GM19043 (cell line): ENCODE measurements around the gene UBE3D.
"Not testable (repeated sequence)": the region's sequence is repeated elsewhere in the genome, so short reads cannot be mapped to it uniquely, and the experiment has no call there.

Source experiments
- ATAC-seq: cut with Tn5 transposase; IDR thresholded peaks from one replicate; pipeline ENCODE4 v1.9.1; 2021; ENCODE audit warnings: low read depth; ENCODE audit not compliant: unreplicated experiment

UBE3D gene

DNA sequence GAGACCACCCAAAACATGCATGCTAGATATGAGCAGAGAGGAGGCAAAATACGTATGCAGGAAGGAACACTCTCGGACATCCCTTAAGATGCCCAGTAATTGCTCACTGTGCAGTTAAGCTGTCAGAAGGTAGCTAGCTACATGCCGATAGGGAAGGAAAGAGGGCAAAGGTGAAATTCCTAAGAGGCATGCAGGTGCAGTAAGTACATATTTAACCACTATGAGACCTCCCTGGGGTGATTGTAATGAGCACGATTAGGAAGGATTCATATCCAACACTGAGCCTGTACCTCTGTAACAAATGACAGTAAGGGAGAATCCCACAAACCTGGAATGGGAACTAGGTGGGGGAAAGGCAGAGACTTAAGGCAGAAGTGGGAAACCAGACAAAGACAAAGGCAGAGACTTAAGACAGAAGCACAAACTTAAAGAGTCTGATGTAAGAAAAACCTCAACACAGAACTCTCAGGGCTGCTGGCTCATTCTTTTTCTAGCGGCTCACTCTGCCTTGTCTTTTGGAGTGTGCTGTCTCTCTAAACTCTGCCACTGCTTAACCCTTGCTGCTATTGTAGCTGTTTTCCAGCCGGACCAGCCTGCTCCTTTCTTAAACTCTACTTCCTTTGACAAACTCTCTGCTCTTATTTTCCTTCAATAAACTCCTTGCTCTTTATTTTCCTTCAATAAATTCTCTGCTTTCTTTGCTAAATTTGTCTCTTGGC, 148.1 kb downstream of the UBE3D start:
- ATAC-seq, result no peak

DNA sequence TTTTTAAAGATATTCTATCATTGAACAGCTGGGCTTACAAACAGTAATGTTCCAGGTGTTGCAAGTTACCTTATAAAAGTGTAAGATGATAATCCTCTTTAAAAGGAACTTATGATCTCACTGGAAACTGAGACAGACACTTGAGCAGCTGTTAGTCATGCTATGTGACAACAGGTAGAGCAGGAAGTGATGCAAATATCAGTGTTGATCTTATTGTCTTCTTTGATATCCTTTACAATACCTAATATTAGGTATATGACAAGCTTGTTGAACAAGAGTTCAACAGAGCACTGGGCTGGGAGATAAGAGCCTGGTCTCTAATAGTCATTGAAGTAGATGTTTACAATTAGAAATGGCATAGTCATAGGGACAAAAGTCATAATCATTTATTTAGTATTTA, 150.0 kb downstream of the UBE3D start:
- ATAC-seq, result no peak

DNA sequence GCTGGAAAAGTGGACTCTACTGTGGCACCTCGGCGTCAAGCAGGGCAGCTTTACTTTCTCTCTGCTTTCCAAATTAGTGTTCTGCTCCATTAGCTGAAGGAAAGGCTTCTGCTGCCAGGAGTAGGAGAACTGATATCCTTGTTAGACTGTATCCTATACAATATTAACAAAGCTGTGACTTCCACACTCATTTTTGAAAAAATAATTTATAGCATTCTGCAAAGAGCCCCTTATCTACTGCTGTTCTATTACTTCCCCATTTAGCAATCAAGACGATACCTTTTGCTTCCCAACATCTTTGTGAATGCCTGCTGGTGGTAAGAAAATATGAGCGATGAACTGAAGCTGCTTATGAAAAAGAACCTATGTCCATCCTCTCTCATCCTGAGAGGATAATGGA, 151.1 kb downstream of the UBE3D start:
- no peak for ATAC-seq

DNA sequence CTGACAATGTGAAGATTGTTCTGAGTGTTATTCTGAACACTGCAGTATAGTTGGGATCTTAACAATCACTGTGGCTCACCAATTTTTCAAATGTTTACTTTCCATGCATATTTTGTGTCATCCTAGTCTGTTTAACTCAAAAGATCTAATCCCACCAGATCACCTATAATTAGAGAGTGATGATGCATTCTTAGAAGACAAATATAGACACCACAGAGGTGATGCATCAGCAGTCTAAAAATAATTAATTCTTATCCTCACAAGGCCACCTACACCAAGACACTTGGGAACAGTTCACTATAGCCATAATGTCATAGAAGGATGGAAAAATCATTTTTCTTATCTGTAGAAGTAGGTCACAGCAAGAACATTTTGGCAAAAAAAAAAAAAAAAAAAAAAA, 154.8 kb downstream of the UBE3D start:
- no peak for ATAC-seq

DNA sequence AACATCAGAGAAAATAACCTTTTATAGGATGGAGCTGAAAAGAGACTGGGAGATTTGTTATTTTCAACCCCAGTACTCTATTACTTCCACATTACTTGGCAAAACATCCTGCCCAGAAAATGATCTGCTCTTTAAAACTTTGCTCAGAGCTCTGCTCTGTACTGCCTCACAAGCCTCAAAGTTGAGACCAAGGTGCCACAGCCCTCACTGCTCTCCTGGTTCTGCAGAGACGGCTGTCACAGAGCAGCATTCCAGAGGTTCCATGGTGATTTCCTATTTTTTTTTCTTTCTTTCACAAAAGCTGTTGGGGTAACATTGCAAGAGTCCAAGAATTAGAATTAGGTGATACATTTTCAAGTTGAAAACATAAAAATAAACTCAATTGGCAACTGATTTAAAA, 155.2 kb downstream of the UBE3D start:
- ATAC-seq, result no peak

DNA sequence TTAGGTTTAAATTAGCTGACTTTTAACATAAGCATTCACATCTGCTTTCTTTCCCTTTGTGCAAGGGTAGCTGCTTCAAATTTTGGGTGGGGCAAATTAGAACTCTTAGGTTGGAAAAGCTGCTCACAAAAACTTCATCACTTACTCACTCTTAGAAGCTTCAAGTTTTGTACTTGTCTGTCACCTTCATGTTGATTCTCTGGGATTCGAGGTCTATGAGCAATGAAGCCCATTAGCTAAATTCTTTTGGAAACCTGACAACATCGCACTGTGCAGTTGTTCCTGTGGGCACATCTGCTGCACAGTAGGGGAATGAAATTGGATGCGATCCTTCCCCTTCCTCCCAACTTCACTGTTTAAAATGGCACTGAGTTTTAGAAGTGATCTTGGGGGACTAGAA, 156.1 kb downstream of the UBE3D start:
- no peak for ATAC-seq

DNA sequence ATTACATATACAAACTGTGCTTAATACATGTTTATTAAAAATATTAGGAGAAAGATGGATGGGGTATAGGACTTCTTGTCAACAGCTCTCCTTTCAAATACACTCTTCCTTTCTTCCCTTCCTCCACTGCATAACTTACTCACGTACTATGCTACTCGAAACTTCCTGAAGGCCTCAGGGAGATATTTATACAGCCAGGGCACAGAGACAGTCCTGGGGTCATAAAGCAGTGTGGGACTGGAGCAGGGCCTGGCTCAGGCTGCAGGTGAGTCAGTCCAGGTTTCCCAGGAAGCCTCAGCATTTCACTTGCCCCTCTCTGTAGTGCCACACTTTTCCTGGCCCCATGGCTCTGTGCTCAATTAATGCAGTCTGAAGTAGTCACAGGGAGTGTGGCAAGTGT, 157.0 kb downstream of the UBE3D start:
- no peak for ATAC-seq

DNA sequence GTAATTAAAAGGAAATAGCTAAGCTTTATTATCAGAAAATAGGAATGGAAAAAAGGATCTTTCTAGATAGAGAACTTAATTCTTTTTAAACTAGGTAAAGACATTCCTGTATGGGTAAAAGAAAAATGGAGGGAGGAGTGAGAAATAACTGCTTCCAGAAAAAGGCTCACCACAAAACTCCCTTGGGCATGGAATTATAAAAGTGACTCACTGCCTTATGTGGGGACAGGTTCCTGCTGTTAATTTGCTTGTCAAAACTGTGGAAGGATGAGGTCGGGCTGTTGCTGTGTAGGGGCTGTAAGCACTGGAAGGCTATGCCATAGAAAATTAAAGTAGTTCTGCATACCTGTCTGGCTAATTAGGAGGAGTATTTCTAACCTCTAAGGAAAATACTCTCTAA, 158.7 kb downstream of the UBE3D start:
- ATAC-seq, result no peak

DNA sequence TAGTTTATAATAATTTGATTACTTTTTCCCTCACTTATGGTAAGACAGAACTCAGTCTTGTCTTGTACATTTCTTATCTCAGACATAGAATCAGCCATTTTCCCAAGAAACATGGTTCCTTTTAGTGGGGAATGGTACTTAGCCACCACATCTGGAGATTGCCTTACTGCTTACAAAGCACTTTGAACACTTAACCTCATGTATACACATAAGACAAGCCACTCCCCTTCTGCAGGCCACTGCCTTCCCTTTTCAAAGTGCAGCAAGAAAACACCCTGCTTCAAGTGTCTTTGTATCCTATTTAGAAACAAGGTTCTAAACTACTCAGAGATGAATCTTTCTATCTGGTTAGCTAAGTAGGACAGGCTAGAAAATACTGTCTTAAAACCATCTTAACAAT, 159.2 kb downstream of the UBE3D start:
- ATAC-seq, result no peak

DNA sequence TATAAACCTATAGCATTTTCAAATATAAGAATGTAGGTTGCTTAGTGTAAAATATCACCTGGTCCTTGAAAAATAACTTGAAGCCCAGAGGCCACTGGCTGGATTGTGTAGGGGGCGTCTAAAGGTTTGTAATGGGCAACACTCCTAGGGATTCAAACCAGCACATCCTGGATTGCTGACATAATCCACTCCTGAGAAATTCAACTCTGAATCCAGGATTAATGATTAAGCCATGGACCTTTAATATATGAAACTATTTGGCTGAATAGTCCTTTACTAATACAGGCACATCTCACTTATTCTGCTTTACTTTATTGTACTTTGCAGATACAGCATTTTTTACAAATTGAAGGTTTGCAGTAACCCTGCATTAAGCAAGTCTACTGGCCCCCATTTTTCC, 160.8 kb downstream of the UBE3D start:
- ATAC-seq, result no peak

DNA sequence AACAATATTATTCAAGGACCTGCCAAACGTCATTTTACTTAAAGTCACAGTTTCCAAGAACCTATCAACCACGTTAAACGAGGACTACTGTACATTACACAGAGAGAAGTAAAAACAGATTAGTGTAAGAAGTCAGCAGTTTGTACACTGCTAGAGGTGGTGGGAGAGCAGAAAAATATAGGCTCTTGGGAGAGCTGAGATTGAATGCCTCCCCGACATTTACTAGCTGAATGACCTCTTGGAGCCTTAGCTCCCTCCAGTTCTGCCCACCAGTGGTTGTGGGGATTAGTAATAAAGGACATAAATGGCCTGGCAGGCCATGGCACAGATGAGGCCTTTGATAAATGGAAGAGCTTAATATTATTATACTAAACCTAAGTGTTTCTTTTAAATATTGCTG, 161.4 kb downstream of the UBE3D start:
- no peak for ATAC-seq

DNA sequence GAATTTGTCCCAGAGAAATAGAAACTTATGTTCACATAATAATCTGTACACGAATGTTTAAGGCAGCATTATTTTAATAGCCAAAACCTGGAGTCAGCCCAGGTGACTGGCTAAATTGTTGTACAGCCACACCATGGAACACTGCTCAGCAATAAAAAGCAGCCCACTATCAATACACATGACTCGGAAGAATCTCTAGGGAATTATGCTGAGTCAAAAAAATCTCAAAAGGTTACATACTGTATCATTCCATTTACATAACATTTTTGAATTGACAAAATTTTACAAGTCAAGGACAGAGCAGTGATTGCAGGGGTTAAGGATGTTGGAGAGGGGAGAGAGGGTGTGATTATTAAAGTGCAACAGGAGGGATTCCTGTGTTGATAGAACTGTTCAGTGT, 163.4 kb downstream of the UBE3D start:
- no peak for ATAC-seq

DNA sequence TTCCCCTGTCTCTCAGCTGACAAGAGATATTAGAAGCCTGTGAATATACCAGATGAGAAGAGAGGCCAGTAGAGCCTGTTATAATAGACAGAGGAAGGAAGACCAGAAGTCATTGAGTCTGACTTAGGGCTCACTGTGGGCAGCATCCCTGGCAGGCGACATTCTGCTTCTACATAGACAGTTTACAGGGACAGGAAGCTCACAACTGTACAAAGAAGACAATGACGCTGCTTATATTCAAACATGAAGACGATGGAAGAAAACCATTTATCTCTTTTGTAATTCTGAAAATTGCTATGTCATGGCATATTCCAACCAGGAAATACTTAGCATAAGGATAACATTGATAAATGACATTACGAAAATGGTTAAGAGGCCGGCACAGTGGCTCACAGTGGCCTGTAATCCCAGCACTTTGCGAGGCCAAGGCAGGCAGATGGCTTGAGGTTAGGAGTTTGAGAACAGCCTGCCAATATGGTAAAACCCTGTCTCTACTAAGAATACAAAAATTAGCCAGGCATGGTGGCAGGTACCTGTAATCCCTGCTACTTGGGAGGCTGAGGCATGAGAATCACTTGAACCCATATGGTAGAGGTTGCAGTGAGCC, 170.9 kb downstream of the UBE3D start:
- no peak for ATAC-seq

DNA sequence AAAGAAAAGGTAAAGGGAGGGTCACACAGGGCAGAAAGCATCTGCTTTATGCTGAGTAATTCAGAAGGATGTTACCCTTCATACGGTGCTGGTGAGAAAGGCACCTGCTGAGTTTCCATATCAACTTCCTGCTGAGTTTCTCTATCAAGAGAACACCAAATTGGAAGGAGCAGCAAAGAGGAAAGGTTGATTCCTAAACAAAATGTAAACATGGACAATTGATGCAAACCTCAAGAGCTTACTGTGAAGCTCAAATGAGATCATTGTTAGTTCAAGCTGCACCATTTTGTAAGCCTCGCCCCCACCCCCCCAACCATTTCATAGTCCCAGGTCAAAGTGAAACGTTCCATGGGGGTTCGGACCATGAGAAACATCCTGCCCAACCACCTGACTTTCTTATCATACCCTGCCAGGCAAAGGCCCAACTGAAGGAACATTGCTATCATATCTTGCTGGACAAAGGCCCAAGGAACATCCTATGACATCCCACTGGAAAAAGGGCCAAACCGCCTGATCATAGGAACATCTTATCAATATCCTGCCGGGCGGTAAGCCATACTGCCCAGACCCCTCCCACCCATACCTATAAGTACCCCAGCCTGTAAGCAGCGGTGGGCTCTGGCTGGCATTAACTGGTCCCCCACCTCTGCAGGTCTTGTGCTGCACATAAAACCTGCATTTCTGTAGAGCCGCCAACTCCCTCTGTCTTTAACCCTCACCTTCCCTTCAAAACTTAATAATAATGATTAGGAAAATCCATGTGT, 171.6 kb downstream of the UBE3D start:
- no peak for ATAC-seq

DNA sequence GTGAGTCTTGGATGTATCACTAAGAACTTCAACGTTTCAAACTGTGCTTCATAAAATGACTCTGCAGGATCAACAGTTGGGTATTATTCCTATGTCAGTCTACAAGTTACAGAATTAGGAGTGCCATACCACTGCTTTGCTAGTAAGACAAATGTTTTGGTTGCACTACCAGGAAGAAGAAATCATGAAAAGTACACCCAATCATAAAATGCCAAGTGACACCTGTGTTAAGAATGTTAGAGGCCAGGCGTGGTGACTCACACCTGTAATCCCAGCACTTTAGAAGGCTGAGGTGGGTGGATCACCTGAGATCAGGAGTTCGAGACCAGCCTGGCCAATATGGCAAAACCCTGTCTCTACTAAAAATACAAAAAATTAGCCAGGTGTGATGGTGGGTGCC, 174.1 kb downstream of the UBE3D start:
- ATAC-seq, result not testable (repeated sequence)

DNA sequence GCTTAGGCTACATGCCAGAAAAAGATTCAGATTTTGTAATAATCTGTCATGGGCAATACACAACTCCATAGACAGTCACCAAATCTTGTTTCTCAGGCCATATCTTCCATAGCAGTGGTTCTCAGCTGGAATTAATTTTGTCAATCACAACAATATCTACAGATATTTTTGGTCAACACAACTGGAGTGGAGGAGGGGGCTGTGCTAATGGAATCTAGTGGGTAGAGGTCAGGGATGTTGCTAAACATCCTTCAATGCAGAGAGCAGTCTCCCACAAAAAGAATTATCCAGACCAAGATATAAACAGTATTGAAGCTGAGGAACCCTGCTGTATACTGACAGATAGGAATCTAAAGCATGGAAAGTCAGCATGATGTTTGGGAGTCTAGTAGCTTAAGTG, 174.6 kb downstream of the UBE3D start:
- no peak for ATAC-seq

DNA sequence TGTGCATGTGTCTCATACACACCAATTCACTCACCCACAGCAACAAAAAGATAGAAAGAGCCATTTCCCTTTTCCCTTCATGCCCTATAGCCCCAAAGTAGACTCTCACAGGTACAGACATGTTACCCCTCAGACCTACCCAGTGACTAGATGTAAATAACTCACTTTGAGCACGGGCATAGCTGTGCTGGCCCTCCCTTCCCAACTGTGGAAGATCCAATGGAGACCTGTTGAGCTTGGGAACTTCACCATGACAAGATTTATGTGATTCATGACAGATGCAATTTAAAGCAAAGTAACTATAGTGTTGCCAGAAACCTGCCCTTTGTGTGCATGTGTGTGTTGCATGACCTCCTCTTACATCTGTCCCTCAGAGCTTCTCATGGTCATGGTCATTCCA, 175.4 kb downstream of the UBE3D start:
- ATAC-seq, result no peak

DNA sequence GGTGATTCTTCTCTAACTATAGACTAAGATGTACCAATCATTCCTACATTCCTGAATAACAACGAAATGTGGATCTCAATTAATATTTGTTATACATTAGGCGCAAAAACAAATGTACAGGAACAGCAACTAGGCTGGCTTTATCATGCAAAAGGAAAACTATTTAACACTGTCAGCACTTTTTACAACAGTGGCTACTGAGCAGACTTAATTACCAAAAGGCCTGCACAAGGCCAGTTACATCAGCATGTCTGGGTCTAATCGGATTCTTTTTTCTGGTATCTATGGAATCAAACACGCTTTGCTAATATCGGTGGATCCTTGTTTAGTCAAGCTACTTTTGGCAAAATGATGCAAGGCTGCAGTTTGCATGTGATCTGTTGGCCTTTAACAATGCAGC, 176.5 kb downstream of the UBE3D start:
- no peak for ATAC-seq

DNA sequence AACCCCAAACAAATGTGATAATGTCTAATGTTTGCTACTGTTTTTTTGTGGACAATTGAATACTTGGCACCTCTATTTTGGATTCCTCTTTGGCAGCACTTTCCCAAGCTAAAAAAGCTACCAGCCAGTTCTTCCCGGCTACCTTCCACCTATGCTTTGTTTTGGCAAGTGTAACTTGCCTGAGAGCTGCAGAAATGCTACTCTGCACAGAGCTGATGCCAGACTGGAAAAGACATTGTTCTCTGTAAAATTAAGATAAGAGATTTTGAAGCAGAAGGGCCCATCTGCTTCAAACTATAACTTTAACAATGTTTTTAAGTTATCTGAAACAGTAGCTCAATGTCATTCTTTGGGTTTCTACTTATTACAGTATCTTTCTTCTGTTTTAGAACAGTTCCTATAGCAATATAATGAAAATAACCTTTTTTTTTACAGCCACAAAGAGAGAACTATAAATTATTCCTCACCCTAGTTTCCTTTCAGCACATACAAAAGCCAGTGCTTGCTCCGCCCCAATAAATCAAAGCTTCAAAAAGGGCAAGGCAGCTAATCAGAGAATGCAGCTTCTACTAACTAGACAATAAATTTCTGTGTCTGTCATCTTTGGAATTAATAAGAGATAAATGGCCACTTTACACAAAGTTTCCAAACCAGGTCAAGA, 183.1 kb downstream of the UBE3D start:
- ATAC-seq, result no peak

DNA sequence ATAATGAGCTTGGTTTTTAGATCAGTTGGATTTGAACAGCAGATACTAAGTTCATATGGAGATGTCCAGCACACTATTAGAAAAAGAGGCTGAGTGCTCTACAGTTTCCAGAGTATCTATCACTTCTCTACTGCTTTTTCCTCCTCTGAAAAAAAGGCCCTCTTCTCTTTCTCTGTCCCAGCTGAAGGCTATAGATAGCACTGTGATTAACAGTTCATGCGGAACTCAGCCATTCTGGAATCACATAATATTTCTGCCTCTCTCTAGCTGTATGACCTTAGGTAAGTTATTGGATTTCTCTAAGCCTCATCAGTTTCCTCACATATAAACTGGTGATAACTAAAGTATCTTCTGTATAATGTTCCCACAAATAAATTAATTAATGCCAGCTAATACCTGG, 184.1 kb downstream of the UBE3D start:
- ATAC-seq, result no peak

DNA sequence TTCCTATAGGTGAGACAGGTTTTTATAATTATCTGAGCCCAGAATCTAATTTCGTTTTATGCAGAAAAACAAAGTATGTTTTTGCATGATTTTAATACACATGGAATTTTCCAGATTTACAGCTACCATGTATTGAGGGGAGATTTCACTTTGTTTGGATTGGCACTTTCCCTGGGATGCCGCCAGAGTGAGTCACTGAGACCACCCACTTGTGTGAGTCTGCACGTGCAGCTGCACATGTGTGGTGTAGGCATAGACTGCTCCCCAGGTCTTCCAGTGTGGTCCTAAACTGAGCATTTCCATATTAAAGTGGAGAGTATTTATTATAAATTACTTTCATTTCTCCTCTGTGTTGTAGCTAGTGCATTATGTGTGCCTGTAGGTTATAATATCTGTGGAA, 186.8 kb downstream of the UBE3D start:
- ATAC-seq, result no peak
